ENCODE results near the gene FSCB.

The FSCB gene

GRCh38 chr14:44462381-44462780 lies 44.7 kb downstream of the FSCB start:
- no peaks in the 10 kb centered on the region for H3K79me2 ChIP-seq (ENCODE audit: control insufficient read depth, low read length)

DNA sequence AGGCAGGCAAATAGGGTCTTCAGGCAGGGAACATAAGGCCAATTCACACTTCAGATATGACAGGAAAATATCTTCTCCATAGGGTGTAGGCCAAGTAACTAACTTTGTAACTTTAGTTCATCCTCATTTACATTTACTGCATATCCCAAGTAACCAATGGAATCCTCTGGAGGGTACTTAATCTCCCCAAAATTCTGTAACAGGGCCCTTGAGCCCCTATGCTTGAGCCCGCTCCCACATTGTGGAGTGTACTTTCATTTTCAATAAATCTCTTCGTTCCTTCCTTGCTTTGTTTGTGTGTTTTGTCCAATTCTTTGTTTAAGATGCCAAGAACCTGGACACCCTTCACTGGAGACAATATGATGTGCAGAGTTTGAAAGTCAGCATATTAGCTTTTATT lies 45.3 kb downstream of the FSCB start:
- Histone ChIP-seq H4K20me1 (ENCODE audit: control insufficient read depth, insufficient read depth, low read depth, low read length) (no peaks in the 10 kb centered on the region), H3K79me2 (ENCODE audit: control insufficient read depth, low read length) (no peaks in the 10 kb centered on the region), H3F3A (ENCODE audit: control insufficient read depth, insufficient read depth) (no peaks in the 10 kb centered on the region), H3K4me1 (ENCODE audit: control insufficient read depth, low read length) (no peaks in the 10 kb centered on the region), H3K4me3 (ENCODE audit: low read length) (no peak overlapping the region), H3K9me3 (ENCODE audit: control insufficient read depth, insufficient read depth, low read length) (no peaks in the 10 kb centered on the region), H3K4me2 (ENCODE audit: low read length) (no peak overlapping the region), H3K27ac (ENCODE audit: low read depth, low read length) (no peak overlapping the region), H3K9me2 (replicated peaks; ENCODE audit: control insufficient read depth, low read length) (no peaks in the 10 kb centered on the region), H3K27me3 (ENCODE audit: control insufficient read depth, low read length) (no peaks in the 10 kb centered on the region), H3K36me3 (ENCODE audit: control insufficient read depth, low read length) (no peaks in the 10 kb centered on the region)
- TF ChIP-seq EZH2phosphoT487 (IDR thresholded peaks at IDR 0.05; ENCODE audit: borderline replicate concordance, low read length) (no peak), CTCF (IDR thresholded peaks at IDR 0.05; ENCODE audit: low read depth, low read length, poor library complexity, severe bottlenecking) (no peak)

More at GRCh38 chr14:44462381-44462780, 44.7 kb downstream of the FSCB start:
- Histone ChIP-seq H3K36me3 (ENCODE audit: control insufficient read depth, low read length) (no peaks in the 10 kb centered on the region), H3F3A (ENCODE audit: control insufficient read depth, insufficient read depth) (no peaks in the 10 kb centered on the region), H3K4me2 (ENCODE audit: low read length) (no peak overlapping the region), H3K9me2 (replicated peaks; ENCODE audit: control insufficient read depth, low read length) (no peaks in the 10 kb centered on the region), H3K4me3 (ENCODE audit: low read length) (no peak overlapping the region), H3K9me3 (ENCODE audit: control insufficient read depth, insufficient read depth, low read length) (no peaks in the 10 kb centered on the region), H3K27me3 (ENCODE audit: control insufficient read depth, low read length) (no peaks in the 10 kb centered on the region), H3K27ac (ENCODE audit: low read depth, low read length) (no peak overlapping the region), H4K20me1 (ENCODE audit: control insufficient read depth, insufficient read depth, low read depth, low read length) (no peaks in the 10 kb centered on the region), H3K4me1 (ENCODE audit: control insufficient read depth, low read length) (no peaks in the 10 kb centered on the region)
- no peak for TF ChIP-seq EZH2phosphoT487 (IDR thresholded peaks at IDR 0.05; ENCODE audit: borderline replicate concordance, low read length)
- TF ChIP-seq CTCF (IDR thresholded peaks at IDR 0.05; ENCODE audit: low read depth, low read length, poor library complexity, severe bottlenecking): no peak
